Measurements from ENCODE around the gene RFX7. TPM values are rescaled to one million over a fixed set of nuclear protein-coding genes. Genes with fewer than 3 reads are reported as not detected.

The RFX7 gene
- total and polyA plus RNA-seq, 2 of the 8 experiments (the other 6 are each of a cell fraction or from before 2014, with no cell fraction given): 10.4 to 40.9 TPM

GRCh38 chr15:56227306-56227705, 16.4 kb downstream of the RFX7 start:
- Histone ChIP-seq H3K4me1 (replicated peaks in 1 of 4; ENCODE audit: control insufficient read depth in 3 of 4, insufficient read depth in 4 of 4, low read length in 3 of 4) (peaks cover 0 to 5% (median 0%) of the 10 kb centered on the region in 4 experiments; a peak in 1 of 7 replicates), H3K27me3 (replicated peaks in 1 of 4; ENCODE audit: control insufficient read depth in 3 of 4, extremely low read depth in 1 of 4, insufficient read depth in 3 of 4, low read length in 3 of 4) (no peaks in the 10 kb centered on the region), H2BK5ac (ENCODE audit: low read depth, low read length) (no peak overlapping the region), H3K4me2 (ENCODE audit: insufficient read depth in 1 of 2, low read depth in 2 of 2, low read length in 2 of 2) (no peak overlapping the region), H2BK120ac (replicated peaks; ENCODE audit: low read depth, low read length) (no peak overlapping the region), H2AFZ (ENCODE audit: low read length) (no peak overlapping the region), H4K8ac (ENCODE audit: extremely low read depth, insufficient read depth, low read length) (no peak overlapping the region), H4K5ac (ENCODE audit: insufficient read length, low read depth, low read length) (no peak overlapping the region), H3K18ac (ENCODE audit: extremely low read depth, low read length) (no peak overlapping the region), H3K9ac (replicated peaks in 1 of 4; ENCODE audit: extremely low read depth in 1 of 4, low read depth in 3 of 4, low read length in 3 of 4) (no peak overlapping the region), H3K14ac (ENCODE audit: insufficient read length) (no peak overlapping the region), H3K79me1 (ENCODE audit: low read depth, low read length) (no peaks in the 10 kb centered on the region), H3K23me2 (ENCODE audit: low read depth, low read length) (no peaks in the 10 kb centered on the region), H2BK12ac (ENCODE audit: low read depth, low read length) (no peak overlapping the region), H3K4ac (replicated peaks; ENCODE audit: insufficient read length, low read depth, low read length) (no peak overlapping the region), H3K23ac (ENCODE audit: insufficient read length) (no peak overlapping the region), H3K4me3 (ENCODE audit: extremely low read depth in 1 of 4, insufficient read depth in 2 of 4, low read depth in 3 of 4, low read length in 4 of 4) (peak overlapping the region in 1 of 4 experiments; percentile 27; a peak in 1 of 8 replicates), H3K79me2 (ENCODE audit: control insufficient read depth in 1 of 2, insufficient read depth in 2 of 2, low read length in 2 of 2) (peaks cover 3 to 100% of the 10 kb centered on the region in 2 experiments), H3K9me3 (ENCODE audit: insufficient read depth in 2 of 2, low read depth in 1 of 2, low read length in 1 of 2) (peaks cover 27 to 34% of the 10 kb centered on the region in 2 experiments), H2BK15ac (ENCODE audit: low read length) (no peak overlapping the region), H3K27ac (ENCODE audit: low read depth, low read length) (no peak overlapping the region), H4K91ac (replicated peaks; ENCODE audit: insufficient read length, low read length) (no peak overlapping the region), H3K36me3 (ENCODE audit: control insufficient read depth in 2 of 4, insufficient read depth in 4 of 4, low read length in 3 of 4) (peaks cover 2 to 40% (median 16%) of the 10 kb centered on the region in 4 experiments; a peak in 6 of 8 replicates), H2AK5ac (ENCODE audit: low read depth, low read length) (no peak overlapping the region), H3K56ac (replicated peaks; ENCODE audit: insufficient read length, low read depth, low read length) (no peak overlapping the region), H4K20me1 (replicated peaks in 1 of 2; ENCODE audit: control insufficient read depth in 1 of 2, insufficient read depth in 2 of 2, low read length in 2 of 2) (no peaks in the 10 kb centered on the region), H2BK20ac (ENCODE audit: low read length) (no peak overlapping the region)
- TF ChIP-seq BACH1 (IDR thresholded peaks at IDR 0.05; ENCODE audit: low read length) (no peak), SIRT6 (IDR thresholded peaks at IDR 0.05; ENCODE audit: low read length) (no peak), CTCF (IDR thresholded peaks at IDR 0.05; ENCODE audit: control extremely low read depth in 1 of 3, insufficient read depth in 1 of 3, low read depth in 1 of 3, low read length in 3 of 3) (no peak), CREB1 (IDR thresholded peaks at IDR 0.05) (no peak), CBX5 (IDR thresholded peaks at IDR 0.05; ENCODE audit: low read depth, low read length) (no peak), HDAC6 (IDR thresholded peaks at IDR 0.05; ENCODE audit: low read depth, low read length) (no peak), RNF2 (IDR thresholded peaks at IDR 0.05; ENCODE audit: borderline replicate concordance, low read depth, low read length, missing control alignments, poor library complexity, severe bottlenecking) (no peak), TAF1 (IDR thresholded peaks at IDR 0.05; ENCODE audit: low read depth, low read length) (no peak)
- ChIA-PET CTCF (ENCODE audit: partially characterized antibody) (no interaction called here), POLR2A (ENCODE audit: partially characterized antibody) (interaction anchor here (0.8 to 1.3 kb wide), 4 partner anchors 10 to 17 kb away, joined by 3 to 7 read pairs (median 6); no protein-coding TSS in a partner anchor)
- DNase-seq (ENCODE audit: low read depth in 1 of 2, low spot score in 2 of 2) (no peak), FAIRE-seq (no peak)
- 96% methylated on average over 3 of the region's 3 CpGs; no CpG with 5 or more reads in 1 of the 2 experiments for WGBS, 2 experiments (ENCODE audit: extremely low coverage in 1 of 2, insufficient coverage in 1 of 2, insufficient read length in 1 of 2, insufficient replicate concordance in 2 of 2, low coverage in 1 of 2, low lambda C conversion rate in 2 of 2, missing lambda C conversion rate in 1 of 2)

Measured in H1 (cell line).